Neural cell (in vitro differentiated cells): ENCODE results near the gene LSM12. TPM values are rescaled to one million over a fixed set of nuclear protein-coding genes. Genes with fewer than 3 reads are reported as not detected.
"Not testable (repeated sequence)": the region's sequence is repeated elsewhere in the genome, so short reads cannot be mapped to it uniquely, and the experiment has no call there.

Experiments
- H2AFZ ChIP-seq: fragments of 200-600, 300-800 bp; sonication (generic), shearing (Covaris generic); 2 replicates; pipeline ENCODE4 v1.6.0; 2014; ENCODE audit warnings: low read depth, mild to moderate bottlenecking, antibody characterized with exemption, low read length, moderate library complexity
- H3F3A ChIP-seq: fragments of 200-600 bp; shearing (Covaris generic); 2 replicates; pipeline ENCODE4 v1.6.1; 2016; ENCODE audit warnings: mild to moderate bottlenecking, moderate library complexity, mixed read lengths, antibody characterized with exemption, low read length; ENCODE audit not compliant: insufficient read depth, poor library complexity, severe bottlenecking
- H3K27ac ChIP-seq: fragments of 200-600, 300-800 bp; sonication (generic), shearing (Covaris generic); 2 replicates; pipeline ENCODE4 v1.5.1; 2014; ENCODE audit warnings: mild to moderate bottlenecking, low read length, moderate library complexity
- H3K27me3 ChIP-seq: fragments of 300-800, 200-600 bp; sonication (generic), shearing (Covaris generic); 2 replicates; pipeline ENCODE4 v1.6.0; 2014; ENCODE audit warnings: mild to moderate bottlenecking, low read depth, low read length, moderate library complexity; ENCODE audit not compliant: insufficient read depth
- H3K36me3 ChIP-seq: fragments of 300-800, 200-600 bp; sonication (generic), shearing (Covaris generic); 2 replicates; pipeline ENCODE4 v1.5.1; 2014; ENCODE audit warnings: mild to moderate bottlenecking, antibody characterized with exemption, low read length, moderate library complexity; ENCODE audit not compliant: insufficient read depth
- H3K4me2 ChIP-seq: fragments of 300-800, 200-600 bp; sonication (generic), shearing (Covaris generic); 2 replicates; pipeline ENCODE4 v1.6.0; 2014; ENCODE audit warnings: mild to moderate bottlenecking, low read length
- H3K4me3 ChIP-seq: fragments of 300-800, 200-600 bp; sonication (generic), shearing (Covaris generic); 2 replicates; pipeline ENCODE4 v1.5.1; 2014; ENCODE audit warnings: mild to moderate bottlenecking, low read length, moderate library complexity
- H3K79me2 ChIP-seq: fragments of 200-600 bp; shearing (Covaris generic); replicated peaks from 2 replicates; pipeline ENCODE4 v1.6.0; 2014; ENCODE audit warnings: mild to moderate bottlenecking, low read length, moderate library complexity; ENCODE audit not compliant: insufficient read depth
- H3K9ac ChIP-seq: fragments of 300-800, 200-600 bp; sonication (generic), shearing (Covaris generic); 2 replicates; pipeline ENCODE4 v1.6.1; 2016; ENCODE audit warnings: mild to moderate bottlenecking, low read length, mixed read lengths
- H3K9me2 ChIP-seq: fragments of 200-600 bp; shearing (Covaris generic); 2 replicates; pipeline ENCODE4 v1.6.1; 2016; ENCODE audit warnings: mild to moderate bottlenecking, low read length, mixed read lengths; ENCODE audit not compliant: insufficient read depth
- H3K9me3 ChIP-seq: fragments of 200-600, 300-800 bp; sonication (generic), shearing (Covaris generic); 2 replicates; pipeline ENCODE4 v1.6.1; 2016; ENCODE audit warnings: mild to moderate bottlenecking, mixed run types, low read length, moderate library complexity, mixed read lengths
- H4K20me1 ChIP-seq: fragments of 200-600 bp; shearing (Covaris generic); 2 replicates; pipeline ENCODE4 v1.6.1; 2016; ENCODE audit warnings: mild to moderate bottlenecking, mixed run types; ENCODE audit not compliant: insufficient read depth
- CTCF ChIP-seq: fragments of 450-650 bp; IDR thresholded peaks from 2 replicates; pipeline ENCODE4 v1.5.1; 2014; ENCODE audit warnings: antibody characterized with exemption, mild to moderate bottlenecking, moderate library complexity; ENCODE audit not compliant: poor library complexity, severe bottlenecking
- EP300 ChIP-seq: fragments of 450-650 bp; conservative IDR thresholded peaks from 2 replicates; pipeline ENCODE4 v1.6.1; 2014; ENCODE audit warnings: antibody characterized with exemption, mild to moderate bottlenecking, moderate library complexity; ENCODE audit not compliant: poor library complexity, severe bottlenecking
- EZH2 ChIP-seq: fragments of 200-600, 300-800 bp; shearing (Covaris generic), sonication (generic); IDR thresholded peaks from 2 replicates; pipeline ENCODE4 v1.6.1; 2014; ENCODE audit warnings: antibody characterized with exemption, low read length, borderline replicate concordance, mild to moderate bottlenecking; ENCODE audit not compliant: insufficient read depth, poor library complexity, severe bottlenecking
- MXI1 ChIP-seq: fragments of 450-650 bp; conservative IDR thresholded peaks from 2 replicates; pipeline ENCODE4 v1.6.1; 2014; ENCODE audit warnings: antibody characterized with exemption, mild to moderate bottlenecking; ENCODE audit not compliant: poor library complexity, severe bottlenecking
- POLR2AphosphoS5 ChIP-seq: IDR thresholded peaks from 2 replicates; pipeline ENCODE4 v1.6.1; 2012
- RAD21 ChIP-seq: fragments of 450-650 bp; conservative IDR thresholded peaks from 2 replicates; pipeline ENCODE4 v1.6.1; 2014; ENCODE audit warnings: antibody characterized with exemption, mild to moderate bottlenecking, moderate library complexity
- REST ChIP-seq: IDR thresholded peaks from 2 replicates; pipeline ENCODE4 v1.6.1; 2012; ENCODE audit warnings: borderline replicate concordance
- SMC3 ChIP-seq: fragments of 450-650 bp; conservative IDR thresholded peaks from 2 replicates; pipeline ENCODE4 v1.6.1; 2014; ENCODE audit warnings: antibody characterized with exemption, mild to moderate bottlenecking, moderate library complexity; ENCODE audit not compliant: poor library complexity
- TAF1 ChIP-seq: IDR thresholded peaks from 2 replicates; pipeline ENCODE4 v1.6.1; 2012; ENCODE audit warnings: low read depth
- polyA plus RNA-seq: library from polyadenylated mRNA; depleted of rRNA; stranded (reverse); fragments of >200 nt; gene quantifications from 2 replicates; pipeline ENCODE4 v1.2.3, GENCODE V29; 2014

LSM12 gene
- polyA plus RNA-seq, 1 donor from 2014 or later: 12.0 TPM

GRCh38 chr17:44023545-44024270 is 42.8 kb downstream of the LSM12 start:
- no peaks in the 10 kb centered on the region for H3F3A ChIP-seq
- H3K27ac ChIP-seq: no peak overlapping the region
- TF ChIP-seq MXI1: no peak
- no peak for TF ChIP-seq CTCF
- no peak for TF ChIP-seq REST
- no peak for TF ChIP-seq SMC3
- TF ChIP-seq EZH2: no peak
- TF ChIP-seq TAF1: no peak
- TF ChIP-seq POLR2AphosphoS5: no peak
- TF ChIP-seq EP300: no peak
- no peak for TF ChIP-seq RAD21
- no peaks in the 10 kb centered on the region for H3K79me2 ChIP-seq
- no peak overlapping the region for H3K4me3 ChIP-seq
- no peak overlapping the region for H3K4me2 ChIP-seq
- H3K36me3 ChIP-seq: no peaks in the 10 kb centered on the region
- H3K9ac ChIP-seq: no peak overlapping the region
- H2AFZ ChIP-seq: no peak overlapping the region
- no peaks in the 10 kb centered on the region for H4K20me1 ChIP-seq
- H3K27me3 ChIP-seq: no peaks in the 10 kb centered on the region
- H3K9me2 ChIP-seq: no peaks in the 10 kb centered on the region
- H3K9me3 ChIP-seq: no peaks in the 10 kb centered on the region

- no peaks in the 10 kb centered on the region for H3K9me3 ChIP-seq
- no peaks in the 10 kb centered on the region for H3K9me2 ChIP-seq
- H3K36me3 ChIP-seq: no peaks in the 10 kb centered on the region
- TF ChIP-seq SMC3 (no peak), CTCF (no peak), RAD21 (no peak), EP300 (no peak), MXI1 (no peak), TAF1 (no peak), REST (no peak), POLR2AphosphoS5 (no peak), EZH2 (no peak)
- no peaks in the 10 kb centered on the region for H3F3A ChIP-seq
- H3K79me2 ChIP-seq: no peaks in the 10 kb centered on the region
- H4K20me1 ChIP-seq: no peaks in the 10 kb centered on the region
- H3K4me2 ChIP-seq: no peak overlapping the region
- H3K4me3 ChIP-seq: no peak overlapping the region
- no peak overlapping the region for H2AFZ ChIP-seq
- no peak overlapping the region for H3K27ac ChIP-seq
- no peak overlapping the region for H3K9ac ChIP-seq
- H3K27me3 ChIP-seq: no peaks in the 10 kb centered on the region
Observed at GRCh38 chr17:44022246-44022645, 44.2 kb downstream of the LSM12 start.

GRCh38 chr17:44021227-44021626 is 45.2 kb downstream of the LSM12 start:
- not testable (repeated sequence) for H3K36me3 ChIP-seq, H4K20me1 ChIP-seq, H3K79me2 ChIP-seq, H2AFZ ChIP-seq, H3K9me3 ChIP-seq, H3K9me2 ChIP-seq, H3K4me2 ChIP-seq, H3F3A ChIP-seq, H3K27me3 ChIP-seq, H3K9ac ChIP-seq, H3K4me3 ChIP-seq, H3K27ac ChIP-seq
